HG03060 (cell line): ENCODE data around the gene CFAP221.

Experiments
- ATAC-seq: cut with Tn5 transposase; IDR thresholded peaks from one replicate; pipeline ENCODE4 v1.9.1; 2021; ENCODE audit warnings: low read depth, moderate number of reproducible peaks; ENCODE audit not compliant: unreplicated experiment

Gene CFAP221

DNA sequence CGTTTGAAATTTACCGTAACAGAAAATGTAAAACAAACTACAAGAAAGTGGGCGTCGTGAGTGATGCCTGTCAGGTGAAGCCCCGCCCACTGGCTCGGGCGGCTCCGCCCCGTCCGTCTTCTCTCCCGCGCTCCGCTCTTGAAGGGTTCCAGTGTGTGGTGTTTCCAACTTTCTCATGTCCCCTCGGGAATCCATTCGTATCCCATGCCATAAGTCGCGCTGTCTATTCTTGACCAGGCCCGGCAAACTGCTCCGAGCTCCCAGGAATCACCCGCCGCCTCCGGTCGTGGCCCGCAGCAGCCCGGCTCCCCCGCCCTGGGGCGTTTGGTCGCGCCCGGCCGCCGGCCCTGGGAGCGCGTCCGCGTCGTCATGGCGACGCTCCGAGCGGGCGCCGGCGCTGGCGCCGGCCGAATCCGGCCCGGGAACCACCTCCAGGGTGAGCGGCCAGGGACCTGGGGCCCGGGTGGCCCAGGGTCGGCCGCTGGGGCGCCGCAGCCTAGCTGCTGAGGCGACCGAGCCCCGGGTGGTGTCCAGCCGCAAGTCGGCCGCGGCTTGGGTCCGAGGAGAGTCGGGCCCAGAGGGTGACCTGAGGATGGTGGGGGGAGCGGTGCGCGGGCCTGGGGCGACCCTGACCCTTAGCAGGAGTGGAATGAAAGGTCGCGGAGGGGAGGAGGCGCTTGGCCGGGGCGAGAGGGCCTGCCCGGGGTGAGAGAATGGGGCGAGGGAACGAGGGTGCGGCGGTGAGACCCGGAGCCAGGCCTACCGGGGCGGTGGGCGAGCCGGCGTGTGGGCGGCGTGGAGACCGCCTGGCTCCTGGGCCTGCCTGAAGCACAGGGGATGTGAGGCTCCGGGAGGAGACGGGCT is at the start of gene CFAP221:
TSS of gene CFAP221 (plus strand) at position 375 of the 864 bp plus-strand sequence. CDS start 1,683 bp downstream, outside the sequence.
- ATAC-seq, result no peak

DNA sequence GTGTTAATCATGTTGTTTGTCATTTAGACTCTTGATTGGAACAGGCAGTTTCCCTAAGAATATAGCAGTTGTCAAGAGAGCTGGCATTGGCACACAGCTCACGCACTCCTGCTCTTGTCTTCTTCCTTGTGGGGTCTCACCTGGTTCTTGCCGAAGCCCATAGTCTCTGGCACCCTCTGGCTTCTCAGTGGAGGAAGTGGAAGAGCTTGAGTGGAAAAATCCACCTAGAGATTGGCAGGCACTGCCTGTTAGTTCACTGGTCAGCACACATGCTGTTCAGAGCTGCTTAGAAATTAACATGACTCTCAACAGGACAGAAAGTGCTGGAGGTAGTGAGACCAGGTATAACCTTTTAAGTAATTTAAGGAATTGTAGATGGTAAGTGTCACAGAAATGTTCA is 48.3 kb upstream of the CFAP221 start:
- ATAC-seq, result no peak

DNA sequence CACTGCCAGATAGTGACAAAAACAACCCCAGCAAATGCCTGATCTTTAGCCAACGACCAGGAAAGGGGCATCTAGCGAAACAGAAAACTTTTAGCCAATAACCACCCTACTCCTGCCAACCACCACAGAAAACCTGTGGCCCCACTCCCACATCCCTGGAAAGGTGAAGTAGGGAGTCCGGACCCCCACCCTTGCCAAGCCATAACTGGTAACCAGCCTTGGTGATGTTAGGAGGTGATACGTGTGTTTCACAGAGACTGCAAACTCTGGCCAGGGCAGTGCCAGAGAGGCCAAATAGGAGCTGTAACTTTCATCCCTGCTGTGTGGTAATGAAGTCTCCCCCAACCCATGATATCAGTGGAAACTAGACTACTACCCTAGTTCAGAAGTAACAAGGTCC is 47.6 kb upstream of the CFAP221 start:
- no peak for ATAC-seq

DNA sequence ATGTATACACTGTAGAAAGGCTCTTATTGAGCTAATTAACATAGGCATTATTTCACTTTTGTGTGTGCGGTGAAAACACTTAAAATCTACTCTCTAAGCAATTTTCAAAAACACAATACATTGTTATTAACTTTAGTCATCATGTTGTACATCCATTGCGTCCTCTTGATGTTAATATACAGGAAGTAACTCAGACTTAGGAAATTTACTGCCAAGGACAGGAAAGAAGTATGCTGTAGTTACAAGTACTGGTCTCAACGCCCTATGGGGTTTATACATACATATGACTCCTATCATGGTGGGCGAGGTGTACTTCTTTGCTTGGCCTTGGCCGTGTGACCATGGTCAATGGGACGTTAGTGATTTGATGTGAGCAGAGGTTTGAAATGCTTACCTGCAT is 35.5 kb upstream of the CFAP221 start:
- no peak for ATAC-seq

DNA sequence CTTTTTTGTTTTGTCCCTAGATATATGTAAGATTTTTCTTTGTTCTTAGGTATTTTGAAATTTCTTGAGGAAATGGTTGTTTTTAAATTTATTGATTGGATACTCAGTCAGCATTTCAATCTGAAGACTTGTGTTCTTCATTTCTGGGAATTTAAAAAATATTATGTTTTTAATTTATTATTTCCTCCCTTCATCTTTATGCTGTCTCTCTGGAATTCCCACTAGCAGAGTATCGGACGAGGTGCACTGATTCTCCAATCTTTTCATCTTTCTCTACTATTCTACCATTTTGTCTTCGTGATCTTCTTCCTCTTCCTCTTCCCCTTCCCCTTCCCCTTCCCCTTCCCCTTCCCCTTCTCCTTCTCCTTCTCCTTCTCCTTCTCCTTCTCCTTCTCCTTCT is 32.3 kb upstream of the CFAP221 start:
- no peak for ATAC-seq

DNA sequence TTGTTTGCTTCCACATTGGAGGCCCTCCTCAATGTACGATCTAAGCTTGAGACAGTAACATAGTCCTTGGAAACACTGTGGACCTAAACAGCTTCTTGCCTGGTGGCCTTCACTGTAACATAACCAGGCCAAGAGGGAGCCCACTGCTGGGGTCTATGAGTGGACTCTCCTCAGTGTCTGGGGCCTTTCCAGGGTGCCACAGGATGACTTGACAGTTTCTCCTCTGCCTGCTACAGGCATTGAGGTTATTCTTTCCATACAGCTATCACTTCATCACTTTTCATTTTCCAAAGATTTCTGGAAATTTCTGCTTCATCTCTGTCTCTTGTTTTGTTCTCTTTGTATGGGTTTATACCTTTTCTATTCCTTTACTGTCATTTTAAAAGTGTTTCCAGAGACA is 31.3 kb upstream of the CFAP221 start:
- no peak for ATAC-seq

DNA sequence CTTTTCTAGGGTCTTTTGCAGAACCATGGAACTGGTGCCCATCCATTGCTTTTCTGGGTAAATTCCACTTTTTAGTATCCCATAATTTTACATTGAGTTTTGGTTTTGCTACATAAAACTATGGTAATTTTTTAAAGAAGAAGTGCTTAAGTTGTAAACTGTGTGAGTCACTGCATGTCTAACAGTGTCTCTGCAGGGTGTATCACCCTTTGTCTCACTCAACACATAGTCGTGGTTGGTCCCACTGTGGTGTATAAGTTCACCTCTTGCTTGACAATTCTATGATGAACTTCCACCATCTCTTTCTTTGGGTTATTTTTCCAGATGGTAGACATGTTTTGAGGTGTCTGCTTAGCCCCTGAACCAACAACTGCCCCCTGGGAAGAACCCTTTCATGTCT is 30.4 kb upstream of the CFAP221 start:
- ATAC-seq, result no peak

DNA sequence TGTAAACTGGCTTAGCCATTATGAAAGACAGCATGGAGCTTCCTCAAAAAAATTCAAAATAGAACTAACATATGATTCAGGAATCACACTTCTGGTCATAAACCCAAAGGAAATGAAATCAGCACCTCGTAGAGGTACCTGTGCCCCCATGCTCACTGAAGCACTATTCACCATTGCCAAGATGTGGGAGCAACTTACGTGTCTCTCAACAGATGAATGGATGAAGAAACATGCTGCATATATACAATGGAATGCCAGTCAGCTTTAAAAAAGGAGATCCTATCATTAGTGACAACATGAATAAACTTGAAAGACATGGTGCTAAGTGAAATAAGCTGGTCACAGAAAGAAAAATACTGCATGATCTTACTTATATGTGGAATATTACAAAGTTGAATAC is 28.1 kb upstream of the CFAP221 start:
- no peak for ATAC-seq

DNA sequence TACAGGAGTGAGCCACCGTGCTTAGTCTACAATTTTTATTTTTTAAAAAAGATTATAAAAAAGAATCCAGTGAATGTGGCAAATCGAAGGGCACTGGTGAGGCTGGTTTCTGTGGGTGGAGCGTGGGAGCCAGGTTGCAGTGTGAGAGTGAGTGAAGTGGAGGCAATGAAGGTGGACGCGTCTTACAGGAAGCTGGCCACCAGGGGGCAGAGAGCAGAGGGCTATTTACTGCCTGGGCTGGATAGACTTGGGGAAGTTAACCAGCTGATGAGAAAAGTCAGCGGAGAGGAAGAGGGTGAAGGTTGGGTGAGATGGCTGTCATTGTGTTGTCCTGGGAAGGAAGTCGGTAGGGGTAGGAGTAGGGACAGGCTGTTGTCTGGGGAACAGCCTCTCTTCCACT is 26.8 kb upstream of the CFAP221 start:
- ATAC-seq, result no peak

DNA sequence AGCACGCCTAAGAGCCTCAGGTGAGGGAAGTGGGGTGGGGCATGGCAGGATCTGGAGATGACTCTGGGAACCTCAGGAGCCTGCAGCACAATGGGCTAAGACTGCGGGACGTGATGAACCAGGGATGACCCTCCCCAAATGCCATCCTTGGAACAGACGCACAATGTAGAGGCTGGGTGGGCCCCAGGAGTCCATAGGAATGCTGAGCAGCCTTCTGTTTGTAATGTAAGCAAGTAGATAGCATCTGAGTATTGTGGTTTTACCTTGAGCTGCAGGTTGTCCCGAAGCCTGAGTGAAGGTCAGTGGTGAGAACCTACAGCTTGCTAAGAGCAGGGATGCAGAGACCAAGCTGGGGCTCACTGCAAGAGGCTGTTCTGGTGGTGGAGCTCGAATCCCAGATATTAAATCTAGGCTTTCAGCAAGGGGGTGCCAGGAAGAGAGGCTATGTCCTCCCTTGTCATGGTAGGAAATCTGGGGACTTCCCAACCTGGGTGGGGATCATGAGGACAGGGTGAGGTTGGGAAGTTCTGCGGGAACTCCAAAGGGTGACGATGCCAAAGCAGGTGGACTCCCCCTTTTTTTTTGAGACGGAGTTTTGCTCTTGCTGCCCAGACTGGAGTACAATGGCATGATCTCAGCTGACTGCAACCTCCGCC is 25.7 kb upstream of the CFAP221 start:
- ATAC-seq, result no peak

DNA sequence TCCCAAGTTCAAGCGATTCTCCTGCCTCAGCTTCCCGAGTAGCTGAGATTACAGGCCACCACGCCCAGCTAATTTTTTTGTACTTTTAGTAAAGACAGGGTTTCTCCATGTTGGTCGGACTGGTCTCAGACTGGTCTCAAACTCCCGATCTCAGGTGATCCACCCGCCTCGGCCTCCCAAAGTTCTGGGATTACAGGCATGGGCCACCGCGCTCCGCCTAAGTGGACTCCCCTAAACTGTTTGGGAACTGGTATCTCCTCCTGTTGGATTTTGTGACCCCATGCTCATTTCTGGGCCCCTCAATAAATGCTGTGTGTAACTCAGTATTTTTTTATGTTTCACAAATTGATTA is 25.2 kb upstream of the CFAP221 start:
- ATAC-seq, result no peak

DNA sequence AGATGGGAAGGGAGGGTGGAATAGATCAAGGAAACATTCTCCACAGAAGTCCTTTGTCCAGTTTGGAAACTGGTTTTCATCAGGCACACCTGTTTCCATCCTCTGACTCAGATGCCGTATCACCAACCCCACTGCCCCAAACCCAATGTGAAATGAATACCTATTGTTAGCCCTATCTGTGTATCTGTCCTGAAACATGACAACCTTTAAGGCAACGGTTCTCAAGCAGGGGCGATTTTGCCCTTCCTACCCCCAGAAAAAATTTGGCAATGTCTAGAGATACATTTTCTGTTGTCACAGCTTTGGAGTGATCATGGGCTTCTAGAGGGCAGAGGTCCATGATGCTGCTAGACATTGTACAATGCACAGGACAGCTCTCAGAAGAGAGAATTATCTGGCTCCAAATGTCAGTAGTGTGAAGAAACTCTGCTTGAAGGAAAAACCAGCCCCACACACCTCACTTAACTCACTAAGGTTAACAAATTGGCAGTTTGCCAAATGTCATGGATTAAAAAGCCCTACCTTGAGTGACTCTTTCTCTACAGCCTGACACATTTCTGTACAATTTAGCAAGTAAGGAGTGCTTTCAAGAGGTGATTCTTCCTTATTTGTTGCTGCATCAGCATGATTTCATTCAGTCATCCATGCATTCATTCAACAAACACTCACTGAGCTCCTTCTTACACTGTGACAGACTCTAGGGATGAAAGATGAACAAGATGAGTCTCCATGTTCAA is 23.4 kb upstream of the CFAP221 start:
- ATAC-seq, result no peak

DNA sequence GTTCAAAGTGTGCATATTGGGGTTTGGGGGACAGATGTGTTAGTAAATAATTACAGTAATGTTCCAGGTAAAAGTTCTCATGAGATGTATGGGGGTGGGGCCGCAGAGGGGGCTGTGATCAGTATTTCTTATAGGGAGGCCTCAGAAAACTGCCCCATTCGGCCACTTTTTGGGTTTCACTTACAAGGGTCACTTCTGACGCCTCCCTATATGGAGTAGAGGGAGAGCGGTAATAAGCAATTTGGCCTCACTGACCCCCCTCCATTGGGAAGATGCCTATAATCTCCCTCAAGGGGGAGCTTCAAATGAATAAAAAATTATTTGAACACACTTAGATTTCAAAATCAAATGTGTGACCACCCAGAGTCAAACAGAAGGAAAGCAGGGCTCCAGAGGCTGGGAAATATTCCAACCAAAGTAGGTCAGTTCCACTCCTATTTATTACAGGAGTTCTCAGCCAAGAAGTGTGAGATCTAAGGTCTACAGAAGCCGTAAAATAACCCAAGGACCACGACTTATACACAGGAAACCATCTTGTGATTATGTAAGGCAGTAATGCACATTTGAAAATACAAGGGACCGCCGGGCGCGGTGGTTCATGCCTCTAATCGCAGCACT is 22.7 kb upstream of the CFAP221 start:
- no peak for ATAC-seq

DNA sequence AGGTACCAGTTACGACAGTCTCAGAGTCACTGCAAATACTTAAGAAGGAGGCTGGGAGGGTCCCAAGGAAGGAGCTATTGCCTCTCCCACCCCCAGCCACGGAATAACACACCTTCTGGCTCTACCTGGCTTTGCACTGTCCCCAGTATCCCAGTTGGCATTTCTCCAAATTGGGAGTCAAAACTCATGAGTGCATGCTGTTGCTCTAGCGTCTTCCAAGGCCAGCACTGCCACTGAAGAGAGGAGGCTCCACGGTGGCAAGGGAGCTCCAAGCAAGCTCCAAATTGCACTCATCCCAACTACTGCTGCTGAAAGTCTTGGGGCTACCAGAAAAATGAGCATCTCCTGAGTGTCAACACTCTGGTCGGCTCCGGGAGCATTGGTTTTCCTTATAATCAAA is 21.6 kb upstream of the CFAP221 start:
- ATAC-seq, result no peak

DNA sequence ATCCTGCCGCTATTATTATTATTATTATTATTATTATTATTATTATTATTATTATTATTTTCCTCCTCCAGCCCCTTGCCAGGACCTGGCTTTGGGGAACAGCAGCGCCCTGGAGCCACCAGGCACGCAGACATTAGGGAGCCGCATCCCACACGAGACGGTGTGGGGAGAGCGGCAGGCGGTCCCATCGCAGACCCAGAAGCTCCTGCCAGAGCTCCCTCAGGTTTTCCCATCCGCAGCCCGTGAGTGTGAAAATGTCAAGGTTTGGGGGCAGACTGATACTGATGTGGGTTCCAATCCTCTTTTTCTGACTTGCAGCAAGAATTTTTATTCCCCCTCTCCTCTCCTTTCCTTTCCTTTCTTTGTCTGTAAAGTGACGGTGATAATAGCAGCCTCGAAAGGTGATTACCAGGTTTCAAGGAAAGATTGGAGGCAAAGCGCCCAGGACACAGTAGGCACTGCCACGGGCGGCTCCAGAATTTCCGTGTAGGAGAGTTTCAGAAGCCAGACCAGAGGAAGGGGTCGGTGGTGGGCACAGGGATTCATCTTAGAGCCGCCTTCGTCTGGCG is 20.8 kb upstream of the CFAP221 start:
- no peak for ATAC-seq

DNA sequence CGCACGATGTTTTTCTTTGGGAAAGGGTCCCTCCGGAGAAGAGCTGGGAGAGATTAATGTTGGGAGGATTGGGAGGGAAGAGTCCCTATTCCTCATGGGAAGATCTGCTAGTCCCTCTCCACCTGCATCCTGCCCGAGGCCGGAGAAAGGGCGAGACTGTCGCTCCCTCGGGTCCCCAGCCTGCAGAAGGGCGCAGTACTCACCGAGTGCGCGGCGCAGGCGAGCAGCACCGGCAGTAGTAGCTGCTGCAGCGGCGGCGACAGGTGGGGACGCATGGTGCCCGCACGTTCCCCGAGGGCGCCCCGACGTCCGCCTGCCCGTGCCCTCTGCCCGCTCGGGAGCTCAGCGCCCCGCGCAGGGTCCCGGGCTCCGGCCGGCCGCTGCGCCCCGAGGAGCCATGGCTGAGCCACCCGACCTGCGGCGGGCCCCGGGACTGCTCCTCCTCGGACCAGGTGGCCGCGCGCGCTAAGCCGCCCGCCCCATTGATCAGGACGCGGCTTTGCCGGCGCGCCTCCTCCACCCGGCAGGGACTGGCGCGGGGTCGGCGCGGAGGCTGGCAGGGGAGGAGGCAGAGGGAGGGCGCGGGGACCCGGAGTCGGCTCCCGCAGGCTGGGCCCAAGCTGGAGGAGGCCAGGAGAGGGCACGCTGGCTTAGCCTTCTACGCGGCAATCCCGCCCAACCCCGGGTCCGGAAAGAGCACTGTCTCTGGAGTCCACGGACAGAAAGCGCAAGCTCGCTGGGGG is 20.1 kb upstream of the CFAP221 start, which contains the start of gene SCTR:
TSS of gene SCTR (minus strand) at position 532 of the 743 bp plus-strand sequence. CDS start at position 275, 257 bp downstream.
- no peak for ATAC-seq

DNA sequence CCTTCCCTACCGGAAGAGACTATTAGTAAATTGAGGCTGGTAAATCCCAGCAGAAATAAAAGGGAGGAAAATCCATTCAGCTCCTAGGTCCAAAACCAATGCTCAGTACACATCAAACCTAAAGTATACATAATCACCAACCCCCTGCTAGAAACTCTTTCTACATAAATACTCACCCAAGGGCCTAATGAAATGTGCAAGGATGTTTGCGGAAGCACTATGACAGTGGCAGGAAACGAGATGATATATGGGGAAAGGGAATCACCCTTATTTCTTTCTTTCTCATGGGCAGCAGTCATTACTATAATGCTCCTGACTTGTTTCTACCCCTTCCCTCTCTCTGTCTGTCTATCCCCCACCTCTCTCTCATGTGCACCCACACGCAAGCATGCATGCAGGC is 18.6 kb upstream of the CFAP221 start:
- no peak for ATAC-seq

DNA sequence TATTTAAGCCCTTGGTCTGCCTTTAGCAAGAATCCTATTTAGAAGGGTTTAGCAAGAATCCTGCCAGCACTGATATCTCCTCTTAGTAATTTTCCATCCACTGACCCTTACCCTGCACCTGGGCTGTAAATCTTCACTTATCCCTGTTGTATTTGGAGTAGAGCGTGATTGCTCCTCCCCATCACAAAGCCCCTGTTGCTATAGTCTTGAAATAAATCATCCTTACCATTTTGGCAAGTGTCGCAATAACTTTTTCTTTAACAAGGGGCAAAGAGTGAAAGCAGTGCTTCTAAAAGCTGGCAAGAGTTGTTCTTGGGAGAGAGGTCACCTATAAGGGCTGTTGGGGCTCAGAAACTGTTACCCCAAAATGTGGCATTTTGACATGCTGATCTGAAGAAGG is 16.2 kb upstream of the CFAP221 start:
- no peak for ATAC-seq

DNA sequence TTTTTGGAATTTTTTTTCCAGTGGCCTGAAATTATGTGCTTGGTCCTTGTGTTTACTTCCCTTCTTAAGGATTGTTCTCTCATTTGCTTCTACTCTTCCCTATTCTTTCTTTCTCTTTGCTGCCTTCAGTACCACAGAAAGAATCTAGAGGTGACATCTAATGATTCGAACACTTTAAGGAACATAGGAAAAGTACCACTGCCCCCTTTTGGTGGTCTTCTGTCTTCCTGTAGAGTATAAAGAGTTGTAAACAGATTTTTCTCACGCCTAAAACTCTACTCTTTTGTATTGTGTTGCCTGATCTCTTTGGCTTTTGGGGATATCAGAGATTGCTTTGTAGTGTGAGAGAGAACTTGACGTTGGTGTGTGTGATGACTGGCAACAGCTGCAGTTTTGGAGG is 13.0 kb upstream of the CFAP221 start:
- no peak for ATAC-seq

DNA sequence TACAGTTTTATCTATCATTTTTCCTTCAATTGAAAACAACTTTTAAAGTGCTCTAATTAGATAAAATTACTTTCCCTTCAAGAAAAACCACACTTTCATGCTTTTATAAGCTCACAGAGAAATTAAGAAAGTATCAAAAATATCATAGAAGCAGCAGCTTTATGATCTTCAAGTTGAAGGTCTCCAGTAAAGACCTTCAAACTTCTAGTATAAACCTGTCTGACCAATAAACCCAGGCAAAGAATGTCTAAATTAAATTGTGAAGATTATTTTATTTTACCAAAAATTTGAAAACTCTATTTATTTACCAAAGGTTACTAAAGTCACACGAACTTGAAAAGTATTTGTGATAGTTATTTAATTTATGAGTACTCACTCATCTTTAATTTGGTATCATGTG is 10.7 kb upstream of the CFAP221 start:
- no peak for ATAC-seq
